SHP77 (cell line): ENCODE measurements around the gene PBRM1.
"Not testable (repeated sequence)": the region's sequence is repeated elsewhere in the genome, so short reads cannot be mapped to it uniquely, and the experiment has no call there.

ENCODE experiments used
- DNase-seq, 2 experiments: peaks; one replicate each; lab custom pipeline; 2025; lab: John Stamatoyannopoulos, UW

PBRM1 gene

DNA sequence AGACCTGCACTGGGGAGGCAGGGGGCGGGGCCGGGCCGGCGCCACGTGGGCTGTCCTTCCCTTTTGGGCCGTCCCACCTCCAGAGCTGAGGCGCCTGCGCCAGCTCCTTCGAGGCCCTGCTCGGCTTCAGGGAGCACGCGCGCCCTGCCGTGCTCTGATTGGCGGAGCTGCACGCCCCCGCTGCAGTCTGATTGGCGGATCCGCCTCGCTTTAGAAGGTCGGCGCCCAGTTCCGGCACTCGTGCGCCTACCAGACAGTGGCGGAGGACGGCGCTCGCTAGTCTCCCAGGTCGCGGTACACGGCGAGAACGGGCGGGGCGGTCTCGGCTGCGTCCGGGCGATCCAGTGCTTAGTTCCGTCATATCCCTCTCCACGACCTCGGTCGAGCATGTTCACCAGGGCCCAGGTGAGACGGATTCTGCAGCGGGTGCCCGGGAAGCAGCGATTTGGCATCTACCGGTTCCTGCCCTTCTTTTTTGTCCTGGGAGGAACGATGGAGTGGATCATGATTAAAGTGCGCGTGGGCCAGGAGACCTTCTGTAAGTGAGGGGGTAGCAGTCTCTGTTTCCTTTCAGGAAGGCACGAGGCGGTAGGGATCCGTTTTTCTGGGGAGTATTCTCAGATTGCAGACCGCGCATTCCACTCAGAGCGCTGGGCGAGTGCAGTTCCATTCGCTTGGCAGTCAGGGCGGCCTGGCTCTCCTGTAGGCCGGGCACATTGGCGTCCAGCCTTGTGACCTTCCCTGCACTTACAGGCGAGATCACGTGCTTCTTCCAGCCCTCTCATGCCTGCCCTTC is 149.1 kb downstream of the PBRM1 start, which contains the start of gene UQCC5:
TSS of gene UQCC5 (plus strand) at position 237 of the 796 bp plus-strand sequence. CDS start at position 388, 151 bp downstream.
- DNase-seq = peak; percentile 95 to 97

GRCh38 chr3:52536112-52536368 is 149.7 kb downstream of the PBRM1 start:
- DNase-seq = no peak

DNA sequence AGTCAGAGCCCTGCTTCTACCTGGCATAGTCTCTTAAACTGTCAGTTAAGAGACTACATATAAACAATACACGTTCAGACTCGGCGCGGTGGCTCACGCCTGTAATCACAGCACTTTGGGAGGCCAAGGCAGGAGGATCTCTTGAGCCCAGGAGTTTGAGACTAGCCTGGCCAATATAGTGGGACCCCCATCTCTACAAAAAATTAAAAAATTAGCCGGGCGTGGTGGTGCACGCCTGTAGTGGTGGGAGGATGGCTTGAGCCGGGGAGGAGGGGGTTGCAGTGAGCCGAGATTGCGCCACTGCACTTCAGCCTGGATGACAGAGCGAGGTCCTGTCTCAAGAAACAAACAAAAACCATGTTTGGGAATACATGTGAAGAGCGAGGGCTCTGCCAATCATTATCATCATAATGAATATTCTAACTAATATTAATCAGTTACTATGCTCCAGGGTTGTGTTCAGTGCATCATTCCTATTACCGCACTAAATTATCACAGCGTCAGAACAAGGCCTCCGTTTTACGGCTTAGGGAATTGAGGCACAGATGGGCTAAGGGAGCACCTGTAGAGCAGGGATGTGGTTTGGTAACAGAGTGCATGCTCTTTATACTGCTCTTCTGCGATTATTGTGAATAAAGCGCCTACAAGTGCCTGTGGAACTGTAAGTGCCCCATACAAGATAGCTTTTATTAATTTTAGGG is 150.2 kb downstream of the PBRM1 start:
- DNase-seq = no peak

- peak; percentile 70 to 84 for DNase-seq
Measured at GRCh38 chr3:52534281-52535183, 151.2 kb downstream of the PBRM1 start.

- peak; percentile 71 to 73 for DNase-seq
Measured at GRCh38 chr3:52533623-52534280, 152.0 kb downstream of the PBRM1 start, which contains the start of gene NT5DC2. Gene NT5DC2, minus strand, starts transcription at chr3:52533857. Its CDS starts 120 bp downstream, at chr3:52533737.

DNA sequence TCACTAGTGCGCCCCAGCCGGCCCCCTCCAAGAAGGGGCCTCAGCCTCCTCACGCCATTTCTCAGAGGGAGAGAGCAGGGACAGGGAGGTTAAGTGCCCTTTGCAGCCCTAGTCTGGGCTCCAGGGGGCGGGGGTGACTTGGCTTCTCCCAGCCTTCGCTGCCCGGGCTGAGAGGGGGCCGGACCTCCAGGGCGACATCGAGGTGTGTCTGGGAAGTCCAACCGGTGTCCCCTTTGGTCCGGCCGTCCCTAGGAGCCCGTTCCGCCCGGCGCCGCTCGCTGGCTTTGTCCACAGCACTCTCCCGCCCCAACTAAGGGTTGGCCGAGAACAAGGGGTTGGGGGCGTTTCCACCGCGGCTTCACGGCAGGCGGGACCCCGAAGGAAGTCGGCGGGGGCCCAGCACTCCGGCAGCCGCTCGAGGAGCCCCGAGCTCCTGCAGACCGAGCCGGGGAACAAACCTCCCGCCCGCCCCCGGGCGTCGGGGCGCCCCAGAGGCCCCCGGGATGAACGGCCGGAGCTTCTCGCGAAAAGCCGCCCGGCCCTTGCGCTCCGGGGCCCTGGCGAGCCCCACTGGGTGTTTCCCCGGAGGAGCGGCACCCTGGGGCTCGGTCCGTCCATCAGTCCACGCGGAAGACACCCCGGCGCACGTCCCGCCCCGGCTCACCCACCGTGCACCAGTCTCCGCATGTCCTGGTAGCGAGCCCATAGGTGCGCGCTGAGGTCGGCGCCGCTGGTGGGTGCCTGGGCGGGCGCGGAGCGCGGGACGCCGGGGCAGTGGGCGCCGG is 152.7 kb downstream of the PBRM1 start:
- no peak for DNase-seq

GRCh38 chr3:52532517-52532837 is 153.2 kb downstream of the PBRM1 start:
- DNase-seq = no peak

DNA sequence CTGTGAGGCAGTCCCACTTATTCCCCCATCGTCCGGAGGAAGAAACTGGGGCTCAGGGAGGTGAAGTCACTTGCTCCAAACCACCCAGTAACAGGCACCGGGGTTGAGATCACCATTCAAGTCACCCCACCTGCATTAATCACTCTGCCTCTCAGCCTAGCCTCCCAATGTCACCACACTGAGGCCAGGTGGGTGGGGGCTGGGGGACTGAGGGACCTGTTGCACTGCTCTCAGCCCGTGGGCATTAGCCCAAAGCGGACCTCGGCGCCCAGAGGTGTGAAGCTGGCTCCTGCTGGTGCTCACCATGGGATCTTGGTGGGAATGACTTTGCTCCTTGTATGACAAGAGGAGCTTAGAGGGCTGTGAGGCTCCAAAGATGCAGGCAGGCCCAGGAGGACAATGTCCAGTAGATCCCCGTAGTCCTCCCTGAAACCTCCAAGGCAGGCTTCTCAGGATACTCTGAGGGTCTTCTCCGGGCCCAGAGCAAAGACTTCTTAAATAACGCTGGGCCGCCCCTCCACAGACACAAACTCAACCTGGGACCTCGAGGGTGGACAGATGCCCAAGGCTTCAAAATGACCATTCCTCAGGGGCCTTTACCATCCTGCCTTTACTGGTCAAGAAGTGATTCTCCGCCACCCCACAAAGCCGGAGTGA is 153.7 kb downstream of the PBRM1 start:
- no peak for DNase-seq

- DNase-seq = no peak
Measured at GRCh38 chr3:52530918-52531826, 154.5 kb downstream of the PBRM1 start.

DNA sequence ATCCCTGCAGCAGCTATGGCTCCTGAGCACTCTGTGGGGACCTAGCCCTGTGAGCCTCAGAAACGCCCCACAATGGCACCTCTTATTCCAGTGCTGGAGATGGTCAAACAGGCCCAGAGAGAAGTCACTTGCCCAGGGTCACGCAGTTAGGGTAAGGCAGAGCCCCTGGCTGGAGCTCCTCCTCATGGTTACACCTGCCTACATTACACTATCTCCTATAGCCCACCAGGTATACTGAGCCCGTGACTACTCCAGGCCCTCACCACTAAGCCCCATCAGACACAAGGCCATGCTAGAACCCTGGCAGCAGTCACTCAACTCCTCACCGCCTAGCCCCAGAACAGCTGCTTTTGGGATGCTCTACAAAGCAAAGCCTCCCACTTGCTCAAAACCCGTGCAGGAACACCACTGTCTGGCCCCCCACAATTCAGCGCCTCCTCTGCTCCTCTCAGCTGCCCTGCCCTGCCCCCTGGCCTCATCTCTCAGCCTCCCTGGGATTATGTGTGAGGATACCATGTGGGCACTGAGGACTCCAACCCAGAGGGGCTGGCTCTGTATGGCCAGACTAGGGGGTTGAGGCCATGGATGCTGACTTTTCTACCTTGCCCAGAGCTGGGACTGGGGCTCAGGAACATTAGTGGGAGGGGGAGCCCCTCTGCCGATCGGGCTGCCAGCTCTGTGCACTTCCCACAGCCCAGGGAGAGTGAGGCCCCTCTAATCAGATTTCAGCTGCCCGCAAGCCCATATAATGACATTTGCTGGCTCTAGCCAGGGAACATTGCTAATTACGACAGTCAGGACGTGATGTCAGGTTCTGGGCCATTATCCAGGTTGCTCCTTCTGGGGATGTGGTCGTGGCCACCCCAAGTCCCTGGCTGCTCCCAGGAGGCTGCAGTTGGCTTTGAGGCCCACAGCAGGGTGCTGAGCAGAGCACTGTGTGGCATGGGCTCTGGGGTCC is 156.1 kb downstream of the PBRM1 start:
- no peak for DNase-seq

DNA sequence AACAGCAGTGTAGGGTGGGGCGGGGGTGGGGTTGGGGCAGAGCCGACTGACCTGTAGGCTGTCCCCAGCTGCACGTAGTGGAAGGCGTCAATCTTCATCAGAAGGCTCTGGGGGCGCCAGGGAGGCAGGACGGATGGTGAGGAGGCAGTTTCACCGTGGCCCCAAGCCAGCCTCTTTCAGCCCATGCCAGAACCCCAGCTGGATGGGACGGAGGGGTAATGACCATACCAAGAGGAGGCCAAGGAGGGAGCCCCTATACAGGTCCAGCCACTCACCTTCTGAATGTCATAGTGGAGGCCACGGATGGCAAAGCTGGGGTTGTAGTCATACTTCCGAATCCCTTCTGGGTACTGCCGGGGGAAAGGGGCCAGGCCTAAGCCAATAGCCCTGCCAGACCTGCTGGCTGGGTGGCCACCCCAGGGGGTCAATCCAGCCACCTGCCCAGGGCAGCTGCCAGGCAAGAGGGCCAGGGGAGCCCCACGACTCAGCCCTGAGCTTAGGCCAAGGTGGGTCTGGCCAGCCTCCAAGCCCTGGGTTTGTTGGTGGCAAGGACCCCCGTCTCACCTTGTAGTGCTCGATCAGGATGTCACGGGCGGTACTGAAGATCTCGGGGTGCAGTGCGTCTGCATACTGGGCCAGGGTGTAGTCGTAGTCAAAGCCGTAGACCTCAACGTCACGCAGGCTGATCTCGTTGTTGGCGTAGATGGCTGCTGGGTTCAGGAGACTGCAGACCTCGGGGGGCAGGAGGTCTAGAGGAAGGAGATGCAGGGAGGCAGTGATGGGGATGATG is 156.9 kb downstream of the PBRM1 start:
- no peak for DNase-seq

DNA sequence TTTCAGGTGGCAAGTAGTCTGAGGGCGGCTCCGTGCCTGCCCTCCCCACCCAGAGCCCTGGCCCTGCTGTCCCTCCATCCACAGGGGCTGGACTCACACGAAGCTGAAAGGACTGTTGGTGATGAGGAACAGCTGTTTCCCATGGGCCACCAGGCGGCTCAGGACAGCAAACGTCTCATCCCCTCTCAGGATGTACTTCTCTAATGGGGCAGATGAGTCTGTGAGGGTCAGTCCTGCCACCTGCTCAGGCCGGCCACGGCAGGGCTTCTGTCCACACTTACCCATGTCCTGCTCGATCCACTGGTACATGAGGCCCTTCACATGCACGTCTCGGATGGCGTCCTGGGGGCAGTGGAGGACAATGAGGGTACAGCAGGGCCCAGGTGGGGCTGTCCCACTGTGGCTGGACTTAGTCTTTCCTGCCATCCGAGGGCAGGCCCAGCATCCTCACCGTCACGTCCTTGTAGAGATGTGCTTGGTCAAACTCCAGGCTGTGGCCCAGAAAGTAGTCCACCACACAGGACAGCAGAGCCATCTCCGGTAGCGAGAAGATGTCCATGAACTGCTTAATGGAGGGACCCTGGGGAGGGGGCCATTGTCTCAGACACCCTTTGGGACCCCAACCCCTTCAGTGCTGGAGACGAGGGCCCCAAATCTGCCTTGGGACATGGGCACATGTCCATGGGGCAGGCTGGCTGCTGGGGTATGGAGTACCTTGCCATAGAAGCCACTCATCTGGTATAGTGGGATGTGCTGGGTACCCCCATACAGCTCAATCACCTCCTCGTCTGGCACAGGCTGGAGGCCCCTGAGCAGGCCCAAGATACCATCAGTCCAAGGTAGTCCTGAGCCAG is 157.8 kb downstream of the PBRM1 start:
- no peak for DNase-seq

DNA sequence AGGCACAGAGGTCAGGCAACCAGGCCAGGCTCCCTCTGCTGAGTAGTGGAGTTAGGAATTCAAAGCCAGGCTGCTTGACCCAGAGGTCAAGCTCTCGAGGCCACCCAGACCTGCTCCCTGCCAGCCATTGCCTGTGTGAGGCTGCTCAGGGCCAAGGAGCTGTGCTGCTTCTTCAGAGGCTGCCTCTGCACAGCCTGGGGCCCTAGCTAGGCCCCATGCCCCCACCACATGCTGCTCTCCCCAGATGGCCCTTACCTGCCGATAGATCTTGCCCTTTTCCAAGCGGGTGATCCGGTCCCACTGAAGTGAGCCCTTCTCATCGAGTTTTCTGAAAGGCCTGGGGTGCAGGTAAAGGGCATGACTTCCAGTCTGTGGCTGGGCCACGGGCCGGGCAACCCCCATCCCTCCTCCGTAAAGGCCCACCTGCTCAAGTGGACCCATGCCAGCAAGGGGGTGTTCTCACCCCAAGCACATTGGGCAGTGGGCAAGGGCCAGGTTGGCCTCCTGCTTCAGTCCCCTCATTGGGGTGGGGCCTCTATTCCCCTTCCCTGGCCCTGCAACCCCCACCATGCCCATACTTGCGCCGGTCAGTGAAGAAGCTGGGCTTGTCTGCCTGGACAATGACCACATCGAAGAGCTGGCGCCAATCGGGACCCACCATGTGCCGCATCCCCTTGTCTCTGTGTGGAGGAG is 158.5 kb downstream of the PBRM1 start:
- DNase-seq = no peak

DNA sequence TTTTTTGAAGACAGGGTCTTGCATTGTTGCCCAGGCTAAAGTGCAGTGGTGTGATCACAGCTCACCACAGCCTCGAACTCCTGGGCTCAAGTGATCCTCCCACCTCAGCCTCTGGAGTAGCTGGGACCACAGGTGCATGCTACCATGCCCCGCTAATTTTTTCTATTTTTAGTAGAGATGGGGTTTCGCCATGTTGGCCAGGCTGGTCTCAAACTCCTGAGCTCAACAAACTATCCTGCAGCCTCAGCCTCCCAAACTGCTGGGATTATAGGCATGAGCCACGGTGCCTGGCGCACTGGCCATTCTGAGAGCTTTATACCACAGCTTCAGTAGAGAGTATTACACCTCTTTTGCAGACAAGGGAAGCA is 159.1 kb downstream of the PBRM1 start:
- not testable (repeated sequence) for DNase-seq

DNA sequence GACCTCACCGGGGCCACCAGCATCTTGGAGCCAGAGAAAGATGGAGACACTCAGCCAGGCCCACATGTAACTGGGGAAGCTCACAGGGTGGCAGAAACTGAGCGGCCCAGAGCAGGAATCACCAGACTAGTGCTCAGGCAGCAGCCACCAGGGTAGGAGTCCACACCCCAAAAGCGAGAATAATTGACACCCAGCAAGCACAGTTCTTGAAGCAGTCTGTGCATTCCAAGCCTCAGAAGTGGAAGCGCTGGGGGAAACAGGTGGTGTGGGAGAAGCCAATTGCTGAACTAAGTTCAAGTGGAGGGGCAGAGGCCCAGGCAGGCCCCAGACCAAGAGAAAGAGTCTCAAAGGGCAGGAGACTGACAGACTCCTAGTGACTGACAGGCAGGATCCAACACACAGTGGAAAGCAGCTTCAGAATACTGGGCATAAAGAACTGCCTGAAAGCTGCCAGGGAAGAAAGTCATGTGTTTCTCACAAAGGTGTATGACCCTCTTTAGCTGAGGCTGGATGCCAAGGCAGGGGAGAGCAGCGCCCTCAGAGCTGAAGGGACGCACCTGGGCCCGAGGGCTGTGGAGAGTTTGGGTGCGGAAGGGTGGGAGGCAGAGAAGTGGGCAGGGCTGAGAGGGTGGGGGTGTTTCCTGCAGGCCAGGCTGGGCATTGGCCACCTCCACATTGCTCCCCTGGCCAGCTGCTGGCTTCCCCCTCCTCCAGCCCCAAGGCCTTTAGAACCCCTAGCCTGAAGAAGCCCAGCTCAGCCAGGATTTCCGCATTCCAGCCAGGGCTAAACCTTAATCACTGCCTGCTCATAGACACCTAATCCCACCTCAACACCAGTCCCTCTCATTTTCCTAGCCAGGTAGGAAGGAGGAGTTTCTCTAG is 159.8 kb downstream of the PBRM1 start:
- no peak for DNase-seq
